ENCODE measurements around the gene AKR1E2. TPM values are rescaled to one million over a fixed set of nuclear protein-coding genes. Genes with fewer than 3 reads are reported as not detected.

AKR1E2 gene
- total RNA-seq, 4 donors from 2014 or later: 2.1 to 6.7 (median 5.5) TPM; not detected in 1

DNA sequence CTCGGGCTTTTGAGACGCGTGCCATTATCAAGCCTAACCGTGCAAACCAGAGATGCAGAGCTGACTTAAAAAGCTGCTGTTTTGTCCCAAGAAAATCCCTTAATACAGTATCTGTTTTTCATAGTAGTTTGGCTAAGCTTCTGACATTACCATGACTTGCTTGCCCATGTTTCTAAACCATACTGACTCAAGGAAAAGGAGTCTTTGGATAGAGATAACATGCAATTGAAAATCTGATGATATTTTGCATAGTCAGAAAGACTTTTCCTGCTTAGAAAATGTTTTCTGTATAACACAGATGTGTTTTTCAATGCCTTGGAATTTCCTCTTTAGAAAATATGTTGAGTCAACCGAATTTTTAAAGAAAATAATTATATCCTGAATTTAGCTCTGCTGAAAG lies 21.5 kb upstream of the AKR1E2 start:
- no peaks in the 10 kb centered on the region for H3K27me3 ChIP-seq
- no peaks in the 10 kb centered on the region for H3K4me1 ChIP-seq
- H3K36me3 ChIP-seq: no peaks in the 10 kb centered on the region
- ATAC-seq (no peak), DNase-seq (no peak)
- no peaks in the 10 kb centered on the region for H3K9me3 ChIP-seq
- H3K27ac ChIP-seq: no peak overlapping the region
- TF ChIP-seq POLR2A (IDR thresholded peaks at IDR 0.05): no peak
- TF ChIP-seq, protein P1, sequence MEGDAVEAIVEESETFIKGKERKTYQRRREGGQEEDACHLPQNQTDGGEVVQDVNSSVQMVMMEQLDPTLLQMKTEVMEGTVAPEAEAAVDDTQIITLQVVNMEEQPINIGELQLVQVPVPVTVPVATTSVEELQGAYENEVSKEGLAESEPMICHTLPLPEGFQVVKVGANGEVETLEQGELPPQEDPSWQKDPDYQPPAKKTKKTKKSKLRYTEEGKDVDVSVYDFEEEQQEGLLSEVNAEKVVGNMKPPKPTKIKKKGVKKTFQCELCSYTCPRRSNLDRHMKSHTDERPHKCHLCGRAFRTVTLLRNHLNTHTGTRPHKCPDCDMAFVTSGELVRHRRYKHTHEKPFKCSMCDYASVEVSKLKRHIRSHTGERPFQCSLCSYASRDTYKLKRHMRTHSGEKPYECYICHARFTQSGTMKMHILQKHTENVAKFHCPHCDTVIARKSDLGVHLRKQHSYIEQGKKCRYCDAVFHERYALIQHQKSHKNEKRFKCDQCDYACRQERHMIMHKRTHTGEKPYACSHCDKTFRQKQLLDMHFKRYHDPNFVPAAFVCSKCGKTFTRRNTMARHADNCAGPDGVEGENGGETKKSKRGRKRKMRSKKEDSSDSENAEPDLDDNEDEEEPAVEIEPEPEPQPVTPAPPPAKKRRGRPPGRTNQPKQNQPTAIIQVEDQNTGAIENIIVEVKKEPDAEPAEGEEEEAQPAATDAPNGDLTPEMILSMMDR (IDR thresholded peaks at IDR 0.05 in 4 of 5, conservative IDR thresholded peaks at IDR 0.05 in 1 of 5): no peak
- no peak overlapping the region for H3K4me3 ChIP-seq
- intact Hi-C loops (cut with DNase I; ENCODE audit: low total_unique reads): no loop called here
- in situ Hi-C loops (cut with MboI; ENCODE audit: low sequenced_read_pairs in 4 of 4): no loop called here

DNA sequence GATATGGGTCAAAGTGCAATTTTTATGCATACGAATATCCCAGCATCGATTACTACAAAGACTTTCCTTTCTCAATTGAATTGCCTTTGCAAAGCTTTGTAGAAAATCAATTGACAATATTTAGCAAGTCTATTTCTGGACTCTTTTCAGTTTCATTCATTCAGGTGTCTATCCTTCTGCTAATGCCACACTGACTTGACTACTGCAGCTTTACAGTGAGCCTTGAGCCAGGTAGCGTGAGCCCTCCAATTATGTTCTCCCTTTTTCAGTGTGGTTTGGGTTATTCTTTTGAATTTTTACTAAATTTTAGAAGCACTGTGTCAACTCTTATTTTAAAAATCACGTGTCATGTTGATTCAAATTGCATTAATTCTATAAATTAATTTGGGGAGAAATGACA lies 19.5 kb upstream of the AKR1E2 start:
- TF ChIP-seq, protein P1 (IDR thresholded peaks at IDR 0.05 in 4 of 5, conservative IDR thresholded peaks at IDR 0.05 in 1 of 5): no peak
- TF ChIP-seq POLR2A (IDR thresholded peaks at IDR 0.05): no peak
- no peaks in the 10 kb centered on the region for H3K36me3 ChIP-seq
- no peak overlapping the region for H3K4me3 ChIP-seq
- in situ Hi-C loops (cut with MboI; ENCODE audit: low sequenced_read_pairs in 4 of 4): no loop called here
- intact Hi-C loops (cut with DNase I; ENCODE audit: low total_unique reads): no loop called here
- H3K4me1 ChIP-seq: no peaks in the 10 kb centered on the region
- no peak for DNase-seq
- H3K27me3 ChIP-seq: no peaks in the 10 kb centered on the region
- no peak overlapping the region for H3K27ac ChIP-seq
- no peak for ATAC-seq
- no peaks in the 10 kb centered on the region for H3K9me3 ChIP-seq

DNA sequence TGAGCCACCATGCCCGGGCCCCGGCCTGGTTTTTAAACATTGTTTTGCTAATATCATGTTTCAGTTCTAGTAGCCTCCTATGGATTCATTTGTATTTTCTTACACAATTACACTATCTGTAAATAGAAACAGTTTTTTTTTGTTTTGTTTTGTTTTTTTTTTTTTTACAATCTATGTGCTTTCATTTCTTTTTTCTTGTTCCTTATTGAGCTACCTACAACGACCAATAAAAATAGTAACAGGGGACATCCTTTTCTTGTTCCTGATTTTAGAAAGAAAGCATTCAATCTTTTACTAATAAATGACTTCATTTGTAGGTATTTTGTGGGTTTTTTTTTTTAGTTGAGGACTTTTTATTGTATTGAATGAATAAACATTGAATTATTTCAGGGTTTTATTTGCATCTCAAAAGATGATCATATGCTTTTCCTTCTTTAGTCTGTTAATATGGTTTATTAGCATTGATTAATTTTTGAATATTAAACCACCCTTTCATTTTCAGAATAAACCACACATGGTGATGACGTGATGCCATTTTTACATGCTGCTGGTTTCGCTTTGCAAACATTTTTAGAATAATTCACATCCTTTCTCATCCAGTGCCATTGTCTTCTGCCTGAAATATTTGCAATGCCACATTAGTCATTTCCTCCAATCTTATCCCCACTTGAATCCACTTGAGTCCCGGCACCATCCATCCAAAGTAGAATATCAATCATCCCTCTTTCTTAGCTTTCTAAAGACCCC lies 18.1 kb upstream of the AKR1E2 start:
- no peak for DNase-seq
- H3K27ac ChIP-seq: no peak overlapping the region
- H3K4me1 ChIP-seq: no peaks in the 10 kb centered on the region
- no peaks in the 10 kb centered on the region for H3K9me3 ChIP-seq
- H3K36me3 ChIP-seq: no peaks in the 10 kb centered on the region
- no peak overlapping the region for H3K4me3 ChIP-seq
- TF ChIP-seq POLR2A (IDR thresholded peaks at IDR 0.05): no peak
- TF ChIP-seq, protein P1 (IDR thresholded peaks at IDR 0.05 in 4 of 5, conservative IDR thresholded peaks at IDR 0.05 in 1 of 5): no peak
- in situ Hi-C loops (cut with MboI; ENCODE audit: low sequenced_read_pairs in 4 of 4): no loop called here
- intact Hi-C loops (cut with DNase I; ENCODE audit: low total_unique reads): no loop called here
- H3K27me3 ChIP-seq: no peaks in the 10 kb centered on the region
- no peak for ATAC-seq

DNA sequence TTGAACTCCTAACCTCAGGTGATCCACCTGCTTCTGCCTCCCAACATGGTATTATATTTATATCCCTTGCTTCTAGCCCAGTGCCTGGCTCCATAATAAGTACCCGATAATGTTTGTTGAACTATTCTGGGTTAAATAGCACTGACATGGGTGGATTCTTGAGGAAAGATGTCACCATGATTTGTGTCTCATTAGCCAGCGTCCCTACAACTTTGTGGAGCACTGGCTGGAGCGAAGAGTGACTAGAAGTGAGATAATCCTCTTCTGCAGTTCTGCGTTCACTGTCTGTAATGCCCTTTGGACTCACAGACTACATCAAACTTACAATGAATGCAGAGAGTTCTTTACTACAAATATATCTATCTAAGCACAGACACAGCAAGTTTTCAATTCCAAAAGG lies 16.9 kb upstream of the AKR1E2 start:
- in situ Hi-C loops (cut with MboI; ENCODE audit: low sequenced_read_pairs in 4 of 4): no loop called here
- no peak for DNase-seq
- no peaks in the 10 kb centered on the region for H3K27me3 ChIP-seq
- H3K27ac ChIP-seq: no peak overlapping the region
- no peaks in the 10 kb centered on the region for H3K4me1 ChIP-seq
- no peaks in the 10 kb centered on the region for H3K9me3 ChIP-seq
- no peak overlapping the region for H3K4me3 ChIP-seq
- intact Hi-C loops (cut with DNase I; ENCODE audit: low total_unique reads): no loop called here
- TF ChIP-seq, protein P1 (IDR thresholded peaks at IDR 0.05 in 4 of 5, conservative IDR thresholded peaks at IDR 0.05 in 1 of 5): no peak
- TF ChIP-seq POLR2A (IDR thresholded peaks at IDR 0.05): no peak
- no peaks in the 10 kb centered on the region for H3K36me3 ChIP-seq
- ATAC-seq: no peak

DNA sequence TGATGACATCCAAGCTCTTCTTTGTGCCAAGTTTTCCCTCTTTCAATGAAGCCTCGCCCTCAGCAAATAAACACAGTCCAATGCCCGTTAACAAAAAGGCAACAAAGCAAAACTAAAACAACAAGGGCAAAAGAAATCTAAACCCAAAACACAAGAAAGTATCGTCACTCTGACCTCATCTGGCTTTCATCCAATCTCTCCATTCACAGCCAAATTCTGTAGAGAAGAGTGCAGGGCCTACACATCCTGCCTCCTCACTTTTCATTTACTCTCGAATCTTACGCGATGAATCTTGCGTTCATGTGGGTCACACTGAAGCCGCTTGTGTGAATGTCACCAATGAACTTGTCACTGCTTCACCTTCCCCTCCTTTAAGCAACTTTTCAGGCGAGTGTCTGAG lies 15.9 kb upstream of the AKR1E2 start:
- Histone ChIP-seq H3K4me3 (no peak overlapping the region), H3K36me3 (no peaks in the 10 kb centered on the region), H3K4me1 (no peaks in the 10 kb centered on the region), H3K27me3 (no peaks in the 10 kb centered on the region), H3K9me3 (no peaks in the 10 kb centered on the region), H3K27ac (no peak overlapping the region)
- in situ Hi-C loops (cut with MboI; ENCODE audit: low sequenced_read_pairs in 4 of 4) (no loop called here), intact Hi-C loops (cut with DNase I; ENCODE audit: low total_unique reads) (no loop called here)
- no peak for TF ChIP-seq POLR2A (IDR thresholded peaks at IDR 0.05)
- TF ChIP-seq, protein P1 (IDR thresholded peaks at IDR 0.05 in 4 of 5, conservative IDR thresholded peaks at IDR 0.05 in 1 of 5): no peak
- ATAC-seq (no peak), DNase-seq (no peak)

Data from gastrocnemius medialis (tissue), 4 donors.